Stimulated activated CD8-positive, alpha-beta memory T cell treated with anti-CD3 and anti-CD28 coated beads, Interleukin-12 subunit alpha, Interleukin-12 subunit beta, amount 100 ng/mL, for 24 hours (primary cell): ENCODE results near the gene HYPK.
"Not testable (repeated sequence)": the region's sequence is repeated elsewhere in the genome, so short reads cannot be mapped to it uniquely, and the experiment has no call there.

Source experiments
- DNase-seq: peaks from one replicate; pipeline ENCODE4 v3.0.0-alpha.2; 2020; ENCODE audit errors: extremely low read depth

Gene HYPK

GRCh38 chr15:43795997-43796396, 4.4 kb upstream of the HYPK start:
- DNase-seq = no peak

DNA sequence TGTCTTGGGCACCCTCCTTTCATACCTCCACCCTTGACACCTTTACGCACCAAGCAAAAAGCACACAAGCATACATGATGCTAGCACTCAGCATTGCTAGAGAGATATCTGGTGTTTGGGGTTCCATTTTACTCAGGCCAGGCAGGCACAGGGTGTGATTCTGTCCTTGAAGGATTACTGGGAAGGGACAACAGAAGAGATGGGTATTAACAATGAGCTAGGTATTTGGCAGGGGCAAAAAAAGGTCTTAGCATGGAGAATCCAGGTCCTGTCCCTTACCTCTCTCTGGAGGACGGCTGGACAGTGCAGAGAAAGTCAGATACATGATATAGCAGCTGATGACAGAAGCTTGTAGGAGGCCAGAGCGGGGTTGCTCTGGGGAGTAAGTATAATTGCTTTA, 3.8 kb upstream of the HYPK start:
- DNase-seq = no peak

DNA sequence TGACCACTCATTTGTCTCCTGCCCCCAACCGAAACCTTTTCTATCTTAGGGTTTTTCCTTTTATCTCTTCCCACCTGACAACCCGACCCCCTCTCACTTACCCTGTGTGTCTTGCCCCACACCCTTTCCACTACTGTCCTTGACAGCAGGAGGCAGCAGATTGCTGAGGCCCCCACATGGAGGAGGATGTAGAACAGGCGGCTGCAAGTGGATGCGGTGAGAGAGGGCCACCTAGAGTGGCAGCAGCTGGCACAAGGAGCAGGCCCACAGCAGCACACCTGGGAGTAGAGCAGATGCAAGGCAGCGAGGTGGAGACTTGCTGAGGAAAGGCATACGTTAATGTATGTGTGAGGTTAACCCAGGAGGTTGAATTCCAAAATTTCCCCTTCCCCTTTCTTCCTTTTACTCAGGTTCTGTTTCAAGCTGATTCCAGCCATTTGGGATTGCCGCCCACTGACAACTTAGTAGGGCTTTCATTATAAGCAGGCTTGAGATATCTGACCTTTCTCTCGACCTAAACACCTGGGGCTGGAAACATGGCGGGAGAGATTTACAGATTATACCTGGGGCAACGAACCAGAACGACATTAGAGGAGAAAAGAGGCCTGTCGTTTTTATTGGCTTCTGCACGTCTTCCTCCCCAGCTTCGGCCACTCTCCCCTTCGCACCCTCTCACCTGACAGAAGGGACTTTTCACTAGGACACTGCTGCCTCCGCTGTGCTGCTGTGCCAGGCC, 1.0 kb upstream of the HYPK start:
- DNase-seq = no peak

DNA sequence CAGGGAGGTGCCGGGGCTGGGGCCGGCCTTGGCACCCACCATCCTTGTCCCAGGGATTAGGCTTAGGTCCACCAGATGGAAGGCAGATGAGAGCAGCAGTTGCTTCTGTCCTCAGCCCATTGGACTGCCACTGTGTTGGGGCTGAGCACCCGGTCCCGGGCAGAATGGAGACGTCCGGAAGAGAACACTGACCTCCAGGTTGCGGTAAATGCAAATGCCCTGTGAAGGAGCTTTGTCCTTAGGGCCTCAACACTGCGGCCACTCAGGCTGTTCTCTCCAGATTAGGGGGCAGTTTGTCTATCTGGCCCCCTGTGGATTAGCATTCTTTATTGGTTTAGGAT, 484 bp upstream of the HYPK start, which contains the start of gene SERINC4:
Gene SERINC4 (minus strand): TSS at position 276 of the 341 bp plus-strand sequence. CDS start 234 bp downstream, at position 42.
- DNase-seq = no peak

DNA sequence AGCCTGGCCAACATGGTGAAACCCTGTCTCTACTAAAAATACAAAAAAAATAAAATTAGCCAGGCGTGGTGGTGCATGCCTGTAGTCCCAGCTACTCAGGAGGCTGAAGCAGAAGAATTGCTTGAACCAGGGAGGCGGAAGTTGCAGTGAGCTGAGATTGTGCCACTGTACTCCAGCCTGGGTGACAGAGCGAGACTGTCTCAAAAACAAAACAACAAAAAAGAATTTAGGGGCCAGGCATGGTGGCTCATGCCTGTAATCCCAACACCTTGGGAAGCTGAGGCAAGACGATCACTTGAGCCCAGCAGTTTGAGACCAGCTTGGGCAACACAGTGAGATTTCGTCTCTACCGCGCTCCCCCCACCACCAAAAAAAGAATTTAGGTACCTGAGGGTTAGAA, 2.3 kb downstream of the HYPK start:
- not testable (repeated sequence) for DNase-seq

GRCh38 chr15:43808435-43808950, 8.1 kb downstream of the HYPK start:
- no peak for DNase-seq

DNA sequence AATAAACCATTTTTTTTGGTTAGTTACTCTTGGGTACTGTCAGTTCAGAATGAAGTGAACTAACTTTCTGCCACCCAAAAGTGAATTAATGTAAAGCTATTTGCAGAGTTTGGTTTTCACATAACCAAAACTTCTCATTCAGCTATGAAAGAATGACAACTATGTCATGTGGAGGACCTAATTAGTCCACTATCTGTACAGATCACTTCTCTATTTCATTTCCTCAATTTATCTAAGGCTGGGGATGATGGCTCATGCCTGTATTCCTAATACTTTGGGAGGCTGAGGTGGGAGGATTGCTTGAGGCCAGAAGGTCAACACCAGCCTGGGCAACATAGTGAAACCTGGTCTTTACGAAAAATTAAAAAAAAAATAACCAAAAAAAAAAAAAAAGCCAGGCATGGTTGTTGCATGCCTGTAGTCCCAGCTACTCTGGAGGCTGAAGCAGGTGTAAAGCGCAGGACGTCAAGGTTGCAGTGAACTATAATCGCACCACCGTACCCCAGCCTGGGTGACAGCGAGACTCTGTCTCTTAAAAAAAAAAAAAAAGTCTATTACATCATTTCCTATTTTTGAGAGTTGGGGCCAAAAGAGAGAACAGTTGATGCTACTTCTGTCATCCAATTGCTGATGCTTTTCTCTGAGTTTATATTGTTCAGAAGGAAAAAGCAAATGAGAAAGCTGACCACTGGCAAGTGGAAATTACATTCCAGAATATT, 8.7 kb downstream of the HYPK start:
- no peak for DNase-seq

- not testable (repeated sequence) for DNase-seq
Measured at GRCh38 chr15:43815064-43815463, 14.7 kb downstream of the HYPK start.

GRCh38 chr15:43821505-43821904, 21.1 kb downstream of the HYPK start:
- DNase-seq = no peak

DNA sequence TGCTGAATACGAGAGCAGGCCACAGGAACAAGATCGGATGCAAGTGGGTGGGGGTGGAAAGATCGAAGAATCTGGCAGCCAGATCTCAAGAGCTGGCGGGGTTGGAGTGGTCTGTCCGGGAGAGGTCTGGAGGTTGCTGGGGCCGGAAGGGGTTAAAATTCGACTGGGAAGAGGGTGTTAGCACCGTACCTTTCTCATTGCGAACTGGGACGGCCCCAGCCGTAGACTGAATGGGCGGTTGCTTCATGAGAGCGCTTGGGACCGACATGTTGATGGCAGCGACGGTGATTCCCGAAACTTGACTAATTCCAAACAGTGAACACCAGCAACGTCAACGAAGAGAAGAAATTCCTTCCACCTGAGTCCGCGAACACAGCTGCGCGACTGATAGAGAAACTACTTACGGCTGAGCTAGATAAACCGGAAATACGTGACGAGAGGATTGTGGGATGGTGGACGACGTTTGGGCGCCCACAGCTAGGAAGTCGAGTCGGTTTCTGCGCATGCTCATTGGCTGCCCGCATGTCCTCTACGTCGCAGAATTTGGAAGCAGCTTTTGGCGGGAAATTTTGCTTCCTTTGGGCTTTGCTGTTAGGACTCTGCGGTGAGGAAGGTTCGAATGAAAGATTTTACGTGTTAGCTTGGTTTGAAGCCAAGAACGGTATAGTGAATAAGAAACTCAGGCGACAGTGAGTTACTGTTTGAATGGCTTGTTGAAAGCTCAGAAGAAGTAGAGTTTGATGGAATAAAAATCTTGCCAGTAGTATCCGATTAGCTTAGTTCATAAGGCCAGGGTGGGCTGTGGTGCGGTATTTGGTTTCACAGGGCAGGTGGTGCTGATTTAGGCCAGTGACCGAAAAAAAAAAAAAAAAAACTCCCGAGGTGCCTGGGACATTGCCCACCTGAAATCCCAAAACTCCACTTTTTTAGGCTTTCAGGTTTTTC, 24.2 kb downstream of the HYPK start, which contains the start of gene MFAP1:
Gene MFAP1 (minus strand): TSS at position 389 of the 945 bp plus-strand sequence. CDS start 121 bp downstream, at position 268.
- peak; percentile 80 for DNase-seq

DNA sequence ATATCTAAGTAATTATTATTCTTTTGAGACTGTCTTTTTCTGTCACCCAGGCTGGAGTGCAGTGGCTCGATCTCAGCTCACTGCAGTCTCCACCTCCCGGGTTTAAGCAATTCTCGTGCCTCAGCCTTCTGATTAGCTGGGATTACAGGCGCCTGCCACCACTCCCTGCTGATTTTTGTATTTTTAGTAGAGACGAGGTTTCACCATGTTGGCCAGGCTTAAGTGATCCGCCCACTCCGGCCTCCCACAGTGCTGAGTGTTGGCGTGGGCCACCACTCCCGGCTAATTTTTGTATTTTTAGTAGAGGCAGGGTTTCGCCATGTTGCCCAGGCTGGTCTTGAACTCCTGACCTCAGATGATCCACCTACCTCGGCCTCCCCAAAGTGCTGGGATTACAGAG, 24.9 kb downstream of the HYPK start:
- DNase-seq = not testable (repeated sequence)

DNA sequence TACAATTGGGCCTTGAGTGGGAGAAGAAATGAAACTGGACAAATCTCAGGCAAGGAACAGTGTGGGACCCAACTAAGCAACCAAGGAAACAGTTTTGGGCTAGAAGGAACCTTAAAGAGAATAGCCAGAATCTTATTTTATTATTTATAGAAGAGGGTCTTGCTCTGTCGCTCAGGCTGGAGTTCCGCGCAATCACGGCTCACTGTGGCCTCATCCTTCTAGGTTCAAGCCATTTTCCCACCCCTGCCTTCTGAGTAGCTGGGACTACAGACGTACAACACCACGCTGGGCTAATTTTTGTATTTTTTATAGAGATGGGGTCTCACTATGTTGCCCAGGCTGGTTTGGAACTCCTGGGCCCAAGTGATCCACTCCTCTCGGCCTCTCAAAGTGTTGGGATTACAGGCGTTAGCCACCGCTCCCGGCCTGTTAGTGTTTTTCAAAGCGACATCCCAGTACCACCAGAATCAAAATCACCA, 25.7 kb downstream of the HYPK start:
- no peak for DNase-seq

DNA sequence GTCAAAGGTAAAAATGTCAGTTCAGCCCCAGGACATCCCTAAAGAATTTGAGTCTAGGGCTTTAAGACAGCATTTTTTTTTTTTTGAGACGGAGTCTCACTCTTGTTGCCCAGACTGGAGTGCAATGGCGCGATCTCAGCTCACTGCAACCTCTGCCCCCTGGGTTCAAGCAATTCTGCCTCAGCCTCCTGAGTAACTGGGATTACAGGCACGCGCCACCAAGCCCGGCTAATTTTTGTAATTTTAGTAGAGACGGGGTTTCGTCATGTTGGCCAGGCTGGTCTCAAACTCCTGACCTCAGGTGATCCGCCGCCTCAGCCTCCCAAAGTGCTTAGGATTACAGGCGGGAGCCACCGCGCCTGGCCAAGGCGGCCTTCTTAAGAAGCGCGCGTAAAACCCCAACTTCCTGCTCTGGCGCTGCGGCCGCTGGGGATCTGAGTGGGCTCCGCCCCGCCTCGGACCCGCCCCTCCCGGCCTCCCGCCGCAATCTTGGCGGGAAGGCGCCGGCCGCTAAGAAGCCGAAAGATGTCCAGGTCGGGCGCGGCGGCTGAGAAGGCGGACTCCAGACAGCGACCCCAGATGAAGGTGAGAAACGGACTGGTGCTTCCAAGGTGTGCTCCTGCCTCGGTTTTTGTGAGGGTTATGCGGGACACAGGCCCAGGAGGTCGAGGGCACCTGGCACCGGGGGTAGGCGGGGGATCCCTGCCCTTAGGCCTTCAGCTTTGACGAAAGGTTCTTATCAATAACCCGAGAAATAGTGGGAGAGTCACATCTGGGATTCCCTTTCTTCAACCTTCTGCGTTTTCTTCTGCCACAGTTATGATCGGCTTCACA, 26.3 kb downstream of the HYPK start, which contains the start of gene WDR76:
Gene WDR76 (plus strand): TSS at position 495 of the 834 bp plus-strand sequence. CDS start 31 bp downstream, at position 526.
- DNase-seq = peak; percentile 49

DNA sequence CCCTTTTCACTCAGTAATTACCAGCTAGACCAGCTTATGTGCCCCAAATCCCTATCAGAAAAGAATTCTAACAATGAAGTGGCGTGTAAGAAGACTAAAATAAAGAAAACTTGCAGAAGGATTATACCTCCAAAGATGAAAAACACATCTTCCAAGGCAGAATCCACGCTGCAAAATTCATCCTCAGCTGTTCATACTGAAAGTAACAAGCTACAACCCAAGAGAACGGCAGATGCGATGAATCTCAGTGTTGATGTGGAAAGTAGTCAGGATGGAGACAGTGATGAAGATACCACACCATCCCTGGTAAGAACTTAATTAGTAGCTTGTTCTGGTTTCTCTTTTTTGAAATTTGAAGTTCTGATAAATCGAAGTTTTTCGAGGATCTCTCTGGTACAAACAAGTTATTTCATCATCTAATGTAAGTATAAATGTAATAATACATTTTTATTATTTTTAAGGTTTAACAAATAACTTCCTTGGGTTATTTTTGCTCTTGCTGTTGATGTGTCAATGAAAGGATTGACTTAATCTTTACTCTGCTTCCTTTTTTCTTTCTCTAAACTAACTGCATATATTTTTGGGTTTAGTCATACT, 27.8 kb downstream of the HYPK start:
- no peak for DNase-seq

- not testable (repeated sequence) for DNase-seq
Measured at GRCh38 chr15:43829951-43830540, 29.6 kb downstream of the HYPK start.

GRCh38 chr15:43830691-43831275, 30.4 kb downstream of the HYPK start:
- DNase-seq = not testable (repeated sequence)

- not testable (repeated sequence) for DNase-seq
Measured at GRCh38 chr15:43831519-43832052, 31.2 kb downstream of the HYPK start.

GRCh38 chr15:43832485-43832884, 32.1 kb downstream of the HYPK start:
- DNase-seq = not testable (repeated sequence)

- DNase-seq = no peak
Measured at GRCh38 chr15:43845421-43845820, 45.0 kb downstream of the HYPK start.
